ENCODE measurements around the gene SUMF1.

- TF ChIP-seq MAX (IDR thresholded peaks at IDR 0.05), result no peak
- TF ChIP-seq RAD21 (IDR thresholded peaks at IDR 0.05; ENCODE audit: low read depth), result no peak
Measured at GRCh38 chr3:4503050-4503449, 36.0 kb upstream of the SUMF1 start.

Measured in Ishikawa (cell line).